GM12878 (cell line): Measurements from ENCODE around the gene GHRL.

Experiments
- ATF7 ChIP-seq: fragments of 450-650 bp; IDR thresholded peaks from 2 replicates; pipeline ENCODE4 v1.6.1; 2016; ENCODE audit warnings: low read depth, mild to moderate bottlenecking
- CHD1 ChIP-seq: IDR thresholded peaks from 2 replicates; pipeline ENCODE4 v1.6.1; 2012; ENCODE audit warnings: low read depth, low read length, improper control_type of control experiment
- EP300 ChIP-seq, 2 experiments: fragments of 150-350 bp in 1 of 2; IDR thresholded peaks; 2 replicates each; pipeline ENCODE4 v1.6.1; 2011 to 2012; ENCODE audit warnings: low read depth in 2 of 2, low read length in 2 of 2, borderline replicate concordance in 1 of 2, improper control_type of control experiment in 1 of 2, inconsistent platforms in 1 of 2; ENCODE audit not compliant: control insufficient read depth in 1 of 2
- IKZF2 ChIP-seq, 2 experiments: fragments of 450-650 bp; IDR thresholded peaks; 2 replicates each; pipeline ENCODE4 v1.6.1; 2017; ENCODE audit warnings: mild to moderate bottlenecking in 2 of 2, moderate library complexity in 2 of 2
- POLR2AphosphoS5 ChIP-seq: IDR thresholded peaks from 2 replicates; pipeline ENCODE4 v1.6.1; 2011; ENCODE audit warnings: mild to moderate bottlenecking, low read length, inconsistent platforms
- SP1 ChIP-seq: IDR thresholded peaks from one replicate; pipeline ENCODE4 v1.6.1; 2011; ENCODE audit warnings: low read depth, low read length
- SRF ChIP-seq, 2 experiments: IDR thresholded peaks; 2 replicates each; pipeline ENCODE4 v1.6.1; 2011; ENCODE audit warnings: low read depth in 2 of 2, low read length in 2 of 2, mild to moderate bottlenecking in 1 of 2, moderate library complexity in 1 of 2
- SUPT20H ChIP-seq: IDR thresholded peaks from 2 replicates; pipeline ENCODE4 v1.6.1; 2011; ENCODE audit warnings: low read depth, mild to moderate bottlenecking, low read length, moderate library complexity, borderline replicate concordance; ENCODE audit not compliant: control insufficient read depth
- SUZ12 ChIP-seq: fragments of 200-600 bp; sonication (generic); IDR thresholded peaks from one replicate; pipeline ENCODE4 v1.6.1; 2018; ENCODE audit warnings: antibody characterized with exemption, mild to moderate bottlenecking; ENCODE audit not compliant: unreplicated experiment
- YBX1 ChIP-seq: fragments of 450-650 bp; IDR thresholded peaks from 2 replicates; pipeline ENCODE4 v1.6.1; 2016; ENCODE audit warnings: antibody characterized with exemption
- TF ChIP-seq, protein P1 (sequence below), 3 experiments: IDR thresholded peaks in 2 of 3; conservative IDR thresholded peaks in 1 of 3; 2 replicates each; pipeline ENCODE4 v1.5.1; 2011; ENCODE audit warnings: low read depth in 3 of 3, low read length in 3 of 3, mild to moderate bottlenecking in 3 of 3, control low read depth in 2 of 3, moderate library complexity in 2 of 3, inconsistent platforms in 1 of 3, mixed read lengths in 1 of 3; ENCODE audit not compliant: control insufficient read depth in 2 of 3, insufficient read depth in 1 of 3; ENCODE audit errors: extremely low read depth in 1 of 3
- TF ChIP-seq, protein P2 (sequence below): IDR thresholded peaks from 2 replicates; pipeline ENCODE4 v1.6.1; 2011; ENCODE audit warnings: low read depth, low read length, improper control_type of control experiment, borderline replicate concordance
- TF ChIP-seq, protein P3 (sequence below): IDR thresholded peaks from 2 replicates; pipeline ENCODE4 v1.6.1; 2011; ENCODE audit warnings: low read depth, mild to moderate bottlenecking, low read length, moderate library complexity, borderline replicate concordance; ENCODE audit errors: extremely low read depth

DNA sequence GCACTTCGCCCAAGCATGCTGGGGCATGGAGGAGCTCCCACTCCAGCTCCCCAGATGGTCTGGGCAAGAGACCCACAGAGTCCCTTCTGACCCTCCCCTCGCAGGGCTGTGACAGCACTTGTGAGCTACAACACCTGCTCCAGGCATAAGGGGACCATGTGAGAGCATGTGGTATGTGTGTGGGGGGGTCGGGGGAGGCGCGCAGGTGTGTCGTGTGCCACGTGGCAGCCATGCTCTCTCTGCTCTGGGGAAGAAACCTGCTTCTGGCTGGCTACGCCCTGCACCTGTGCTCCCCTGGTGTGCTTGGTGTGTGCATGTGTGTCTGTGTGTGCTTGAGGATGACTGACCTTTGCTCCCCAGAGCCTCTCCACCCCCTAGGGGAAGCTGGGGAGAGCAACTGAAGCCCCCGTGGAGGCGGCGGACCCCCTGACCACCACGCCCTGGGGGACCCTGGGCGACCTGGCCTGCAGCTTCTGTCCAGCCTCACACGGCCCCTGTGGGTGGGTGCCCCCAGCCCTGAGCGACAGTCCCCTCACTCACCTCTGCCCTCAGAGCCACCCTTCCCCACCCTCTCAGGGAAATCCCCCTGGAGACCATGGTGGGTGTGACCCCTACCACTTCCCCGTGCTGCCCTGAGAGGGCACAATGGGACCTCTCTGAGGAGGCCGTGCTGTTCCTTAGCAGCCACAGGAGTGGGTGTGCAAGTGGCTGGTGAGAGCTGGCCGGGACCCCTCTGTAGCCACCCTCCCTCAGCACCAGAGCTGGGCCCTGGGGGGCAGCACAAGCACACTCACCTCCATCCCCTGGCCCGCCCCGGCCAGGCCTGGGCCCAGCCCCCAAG lies 44.8 kb upstream of the GHRL start:
- TF ChIP-seq YBX1 (no peak), SUZ12 (no peak), ATF7 (no peak), EP300 (IDR thresholded peaks at IDR 0.05; ENCODE audit: borderline replicate concordance in 1 of 2, control insufficient read depth in 1 of 2, low read depth in 2 of 2, low read length in 2 of 2) (no peak), POLR2AphosphoS5 (no peak), SP1 (no peak), CHD1 (no peak), IKZF2 (IDR thresholded peaks at IDR 0.05) (no peak), SRF (IDR thresholded peaks at IDR 0.05; ENCODE audit: low read depth in 2 of 2, low read length in 2 of 2) (no peak), SUPT20H (no peak)
- TF ChIP-seq, protein P1, sequence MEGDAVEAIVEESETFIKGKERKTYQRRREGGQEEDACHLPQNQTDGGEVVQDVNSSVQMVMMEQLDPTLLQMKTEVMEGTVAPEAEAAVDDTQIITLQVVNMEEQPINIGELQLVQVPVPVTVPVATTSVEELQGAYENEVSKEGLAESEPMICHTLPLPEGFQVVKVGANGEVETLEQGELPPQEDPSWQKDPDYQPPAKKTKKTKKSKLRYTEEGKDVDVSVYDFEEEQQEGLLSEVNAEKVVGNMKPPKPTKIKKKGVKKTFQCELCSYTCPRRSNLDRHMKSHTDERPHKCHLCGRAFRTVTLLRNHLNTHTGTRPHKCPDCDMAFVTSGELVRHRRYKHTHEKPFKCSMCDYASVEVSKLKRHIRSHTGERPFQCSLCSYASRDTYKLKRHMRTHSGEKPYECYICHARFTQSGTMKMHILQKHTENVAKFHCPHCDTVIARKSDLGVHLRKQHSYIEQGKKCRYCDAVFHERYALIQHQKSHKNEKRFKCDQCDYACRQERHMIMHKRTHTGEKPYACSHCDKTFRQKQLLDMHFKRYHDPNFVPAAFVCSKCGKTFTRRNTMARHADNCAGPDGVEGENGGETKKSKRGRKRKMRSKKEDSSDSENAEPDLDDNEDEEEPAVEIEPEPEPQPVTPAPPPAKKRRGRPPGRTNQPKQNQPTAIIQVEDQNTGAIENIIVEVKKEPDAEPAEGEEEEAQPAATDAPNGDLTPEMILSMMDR (IDR thresholded peaks at IDR 0.05 in 2 of 3, conservative IDR thresholded peaks at IDR 0.05 in 1 of 3; ENCODE audit: control insufficient read depth in 2 of 3, extremely low read depth in 1 of 3, insufficient read depth in 1 of 3, low read depth in 3 of 3, low read length in 3 of 3): no peak
- TF ChIP-seq, protein P2, sequence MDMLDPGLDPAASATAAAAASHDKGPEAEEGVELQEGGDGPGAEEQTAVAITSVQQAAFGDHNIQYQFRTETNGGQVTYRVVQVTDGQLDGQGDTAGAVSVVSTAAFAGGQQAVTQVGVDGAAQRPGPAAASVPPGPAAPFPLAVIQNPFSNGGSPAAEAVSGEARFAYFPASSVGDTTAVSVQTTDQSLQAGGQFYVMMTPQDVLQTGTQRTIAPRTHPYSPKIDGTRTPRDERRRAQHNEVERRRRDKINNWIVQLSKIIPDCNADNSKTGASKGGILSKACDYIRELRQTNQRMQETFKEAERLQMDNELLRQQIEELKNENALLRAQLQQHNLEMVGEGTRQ: no peak
- TF ChIP-seq, protein P3, sequence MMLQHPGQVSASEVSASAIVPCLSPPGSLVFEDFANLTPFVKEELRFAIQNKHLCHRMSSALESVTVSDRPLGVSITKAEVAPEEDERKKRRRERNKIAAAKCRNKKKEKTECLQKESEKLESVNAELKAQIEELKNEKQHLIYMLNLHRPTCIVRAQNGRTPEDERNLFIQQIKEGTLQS: no peak
